Caco-2 (cell line): ENCODE measurements around the gene PPFIA1. TPM values are rescaled to one million over a fixed set of nuclear protein-coding genes. Genes with fewer than 3 reads are reported as not detected.

Experiments
- BruUV-seq: library from RNA; stranded (reverse); fragments of 400-500 nt; replicated peaks from 2 replicates; lab custom pipeline; 2021; lab: Mats Ljungman, UMichigan
- CTCF ChIA-PET: fragments of 300-600 bp; sonication (Branson Sonifier 250); formaldehyde crosslinking; loops from one replicate; lab custom pipeline; 2022; ENCODE audit warnings: antibody characterized with exemption; lab: Charles Lee
- POLR2A ChIA-PET: fragments of 300-600 bp; sonication (Branson Sonifier 250); formaldehyde crosslinking; loops from one replicate; lab custom pipeline; 2022; ENCODE audit warnings: antibody characterized with exemption; lab: Charles Lee
- DNase-seq, 2 experiments: peaks; one replicate each; pipeline versions ENCODE4 v3.0.0 to v3.0.0-alpha.2; 2020 to 2022
- H3K27me3 ChIP-seq: replicated peaks from 2 replicates; pipeline ENCODE4 v1.6.0; 2011; ENCODE audit warnings: low read length; ENCODE audit not compliant: control insufficient read depth, insufficient read depth
- H3K36me3 ChIP-seq: 2 replicates; pipeline ENCODE4 v1.5.1; 2011; ENCODE audit warnings: low read length; ENCODE audit not compliant: control insufficient read depth, insufficient read depth
- H3K4me1 ChIP-seq: fragments of 250-450 bp; sonication (Bioruptor Pico); 2 replicates; pipeline ENCODE4 v1.5.1; 2020; ENCODE audit warnings: mild to moderate bottlenecking
- H3K4me3 ChIP-seq: 2 replicates; pipeline ENCODE4 v1.5.1; 2011; ENCODE audit warnings: low read depth, mild to moderate bottlenecking, control low read depth, low read length
- H3K9me3 ChIP-seq: fragments of 250-450 bp; sonication (Bioruptor Pico); 2 replicates; pipeline ENCODE4 v1.5.1; 2020; ENCODE audit warnings: mild to moderate bottlenecking, moderate library complexity
- H3K27ac Mint-ChIP-seq: one replicate; pipeline ENCODE4 v1.8.0; 2022; ENCODE audit warnings: mixed read lengths; ENCODE audit not compliant: unreplicated experiment
- H3K27me3 Mint-ChIP-seq: one replicate; pipeline ENCODE4 v1.8.0; 2022; ENCODE audit warnings: mixed read lengths; ENCODE audit not compliant: insufficient read depth, unreplicated experiment
- H3K36me3 Mint-ChIP-seq: one replicate; pipeline ENCODE4 v1.8.0; 2022; ENCODE audit warnings: mild to moderate bottlenecking, mixed read lengths; ENCODE audit not compliant: insufficient read depth, unreplicated experiment
- H3K4me1 Mint-ChIP-seq: one replicate; pipeline ENCODE4 v1.8.0; 2022; ENCODE audit warnings: low read depth, mixed read lengths; ENCODE audit not compliant: unreplicated experiment
- H3K4me3 Mint-ChIP-seq: one replicate; pipeline ENCODE4 v1.8.0; 2022; ENCODE audit warnings: mild to moderate bottlenecking, moderate library complexity, mixed read lengths; ENCODE audit not compliant: unreplicated experiment
- H3K9me3 Mint-ChIP-seq: one replicate; pipeline ENCODE4 v1.8.0; 2022; ENCODE audit warnings: mixed read lengths; ENCODE audit not compliant: unreplicated experiment
- CTCF ChIP-seq, 2 experiments: fragments of 200-600 bp in 1 of 2; IDR thresholded peaks; 1 replicate in 1 of 2; 2 replicates in 1 of 2; pipeline versions ENCODE4 v1.5.1 to v1.8.0; 2011 to 2022; ENCODE audit warnings: antibody characterized with exemption in 1 of 2, control low read depth in 1 of 2, inconsistent platforms in 1 of 2, low read depth in 1 of 2, low read length in 1 of 2, mild to moderate bottlenecking in 1 of 2, moderate library complexity in 1 of 2; ENCODE audit not compliant: insufficient read depth in 1 of 2, severe bottlenecking in 1 of 2, unreplicated experiment in 1 of 2
- intact Hi-C: fragments of 100-400 bp; cut with micrococcal nuclease; formaldehyde crosslinking; loops from one replicate; pipeline ENCODE4 v1.10.0; 2022; ENCODE audit not compliant: unreplicated experiment
- total RNA-seq: library from RNA; stranded (reverse); gene quantifications from 2 replicates; pipeline ENCODE4 v1.2.3, GENCODE V29; 2022

PPFIA1 gene
- total RNA-seq, 1 experiment from 2014 or later, result 148 TPM

GRCh38 chr11:70303070-70303469, 32.6 kb downstream of the PPFIA1 start:
- BruUV-seq, result no TSS peak
- ChIA-PET CTCF (interaction anchor here (0.6 kb wide), 1 partner anchor 32 kb away, joined by 6 read pairs; the partner anchor contains the start of gene PPFIA1), POLR2A (no interaction called here)

GRCh38 chr11:70304208-70304603, 33.7 kb downstream of the PPFIA1 start:
- Histone ChIP-seq H3K4me1 (peaks cover 53% of the 10 kb centered on the region), H3K27me3 (no peaks in the 10 kb centered on the region), H3K36me3 (0 out of 2 replicates have a peak, but pooled peaks cover 2% of the 10 kb centered on the region), H3K9me3 (no peaks in the 10 kb centered on the region), H3K4me3 (no peak overlapping the region)
- no peak for TF ChIP-seq CTCF (IDR thresholded peaks at IDR 0.05; ENCODE audit: insufficient read depth in 1 of 2, low read depth in 1 of 2, low read length in 1 of 2, severe bottlenecking in 1 of 2, unreplicated experiment in 1 of 2)
- no peaks in the 10 kb centered on the region for H3K9me3 Mint-ChIP-seq
- CTCF ChIA-PET, result no interaction called here
- H3K4me3 Mint-ChIP-seq, result no peak overlapping the region
- H3K27me3 Mint-ChIP-seq, result no peaks in the 10 kb centered on the region
- DNase-seq, result no peak
- peak overlapping the region; percentile 91 for H3K27ac Mint-ChIP-seq
- intact Hi-C loops, result no loop called here
- POLR2A ChIA-PET, result no interaction called here
- BruUV-seq, result no TSS peak
- peaks cover 75% of the 10 kb centered on the region for H3K36me3 Mint-ChIP-seq
- H3K4me1 Mint-ChIP-seq, result peaks cover 51% of the 10 kb centered on the region

More at GRCh38 chr11:70303070-70303469, 32.6 kb downstream of the PPFIA1 start:
- Mint-ChIP-seq H3K36me3 (peaks cover 79% of the 10 kb centered on the region), H3K4me1 (peaks cover 51% of the 10 kb centered on the region), H3K4me3 (no peak overlapping the region), H3K27ac (no peak overlapping the region), H3K9me3 (no peaks in the 10 kb centered on the region), H3K27me3 (no peaks in the 10 kb centered on the region)
- DNase-seq, result no peak
- Histone ChIP-seq H3K4me3 (no peak overlapping the region), H3K9me3 (no peaks in the 10 kb centered on the region), H3K36me3 (0 out of 2 replicates have a peak, but pooled peaks cover 2% of the 10 kb centered on the region), H3K4me1 (peaks cover 53% of the 10 kb centered on the region), H3K27me3 (no peaks in the 10 kb centered on the region)
- intact Hi-C loops, result no loop called here
- TF ChIP-seq CTCF (IDR thresholded peaks at IDR 0.05; ENCODE audit: insufficient read depth in 1 of 2, low read depth in 1 of 2, low read length in 1 of 2, severe bottlenecking in 1 of 2, unreplicated experiment in 1 of 2), result no peak

GRCh38 chr11:70305501-70305900, 35.0 kb downstream of the PPFIA1 start:
- DNase-seq, result no peak
- BruUV-seq, result no TSS peak
- Mint-ChIP-seq H3K9me3 (no peaks in the 10 kb centered on the region), H3K27me3 (no peaks in the 10 kb centered on the region), H3K4me1 (peaks cover 51% of the 10 kb centered on the region), H3K36me3 (peaks cover 75% of the 10 kb centered on the region), H3K4me3 (no peak overlapping the region), H3K27ac (peak overlapping the region; percentile 91)
- intact Hi-C loops, result no loop called here
- Histone ChIP-seq H3K4me3 (no peak overlapping the region), H3K9me3 (no peaks in the 10 kb centered on the region), H3K4me1 (peaks cover 50% of the 10 kb centered on the region), H3K27me3 (no peaks in the 10 kb centered on the region), H3K36me3 (0 out of 2 replicates have a peak, but pooled peaks cover 2% of the 10 kb centered on the region)
- ChIA-PET POLR2A (no interaction called here), CTCF (no interaction called here)
- no peak for TF ChIP-seq CTCF (IDR thresholded peaks at IDR 0.05; ENCODE audit: insufficient read depth in 1 of 2, low read depth in 1 of 2, low read length in 1 of 2, severe bottlenecking in 1 of 2, unreplicated experiment in 1 of 2)
